ENCODE results near the gene USP25.

Gene USP25

DNA sequence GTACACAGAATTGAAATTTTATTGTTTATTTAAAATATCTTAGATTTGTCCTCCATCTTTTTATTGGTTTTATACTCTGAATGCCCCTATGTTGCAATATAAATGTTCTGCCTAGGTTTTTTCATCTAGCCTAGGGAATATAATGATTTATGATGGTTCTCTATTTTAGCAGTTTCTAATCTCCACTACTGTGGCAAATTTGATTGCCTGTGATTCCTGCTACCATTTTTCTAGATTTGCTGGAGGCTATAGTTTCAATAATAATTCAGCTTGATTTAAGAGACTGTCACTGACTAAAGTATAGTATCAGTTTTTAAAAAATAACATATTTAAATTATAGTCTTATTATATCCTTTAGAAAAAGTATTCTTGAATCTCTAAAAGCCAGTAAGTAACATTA, 90.5 kb downstream of the USP25 start (continued):
- no peak for TF ChIP-seq ZNF274 (IDR thresholded peaks at IDR 0.05; ENCODE audit: low read length)
- TF ChIP-seq ZNF274 (tag by site-specific recombination; IDR thresholded peaks at IDR 0.05; ENCODE audit: borderline replicate concordance), result no peak

DNA sequence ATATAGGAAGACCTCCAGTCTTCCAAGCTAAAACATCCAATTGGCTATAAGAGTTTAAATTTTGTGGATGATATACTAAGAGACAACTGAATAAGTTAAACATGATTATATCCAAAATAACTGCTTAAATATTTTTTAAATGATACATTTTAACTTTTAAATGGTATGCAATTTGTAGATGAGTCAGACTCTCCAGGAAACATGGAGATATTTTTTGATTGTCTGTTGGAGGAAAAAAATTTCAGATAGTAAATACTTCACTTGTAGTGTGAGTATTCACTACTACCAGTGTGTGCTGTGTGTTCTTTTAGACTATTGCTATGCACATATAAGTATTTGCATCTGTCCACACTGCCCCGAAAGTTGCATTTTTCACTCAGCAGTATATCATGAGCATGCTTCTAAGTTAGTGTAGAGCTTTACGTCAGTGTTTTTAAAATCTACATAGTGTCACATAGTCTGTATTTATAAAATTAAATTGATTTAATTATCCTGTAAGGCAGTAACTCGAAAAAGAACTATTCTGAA, 91.1 kb downstream of the USP25 start:
- ChIA-PET CTCF (interaction anchor here (0.6 to 1.2 kb wide), 3 partner anchors 10 to 512 kb away, joined by 3 read pairs; no protein-coding TSS in a partner anchor), POLR2A (no interaction called here)
- peaks cover 15 to 31% of the 10 kb centered on the region in 2 experiments for H3K36me3 ChIP-seq (ENCODE audit: control insufficient read depth in 2 of 2, insufficient read depth in 1 of 2, low read length in 2 of 2)
- TF ChIP-seq ZNF585B (tag by site-specific recombination; IDR thresholded peaks at IDR 0.05), result no peak
- TF ChIP-seq HOXC10 (CRISPR knock-in tag; IDR thresholded peaks at IDR 0.05), result no peak
- TF ChIP-seq ZNF302 (tag by site-specific recombination; IDR thresholded peaks at IDR 0.05; ENCODE audit: low read depth), result no peak
- TF ChIP-seq FEZF1 (tag by site-specific recombination; IDR thresholded peaks at IDR 0.05), result no peak
- TF ChIP-seq, protein P1, sequence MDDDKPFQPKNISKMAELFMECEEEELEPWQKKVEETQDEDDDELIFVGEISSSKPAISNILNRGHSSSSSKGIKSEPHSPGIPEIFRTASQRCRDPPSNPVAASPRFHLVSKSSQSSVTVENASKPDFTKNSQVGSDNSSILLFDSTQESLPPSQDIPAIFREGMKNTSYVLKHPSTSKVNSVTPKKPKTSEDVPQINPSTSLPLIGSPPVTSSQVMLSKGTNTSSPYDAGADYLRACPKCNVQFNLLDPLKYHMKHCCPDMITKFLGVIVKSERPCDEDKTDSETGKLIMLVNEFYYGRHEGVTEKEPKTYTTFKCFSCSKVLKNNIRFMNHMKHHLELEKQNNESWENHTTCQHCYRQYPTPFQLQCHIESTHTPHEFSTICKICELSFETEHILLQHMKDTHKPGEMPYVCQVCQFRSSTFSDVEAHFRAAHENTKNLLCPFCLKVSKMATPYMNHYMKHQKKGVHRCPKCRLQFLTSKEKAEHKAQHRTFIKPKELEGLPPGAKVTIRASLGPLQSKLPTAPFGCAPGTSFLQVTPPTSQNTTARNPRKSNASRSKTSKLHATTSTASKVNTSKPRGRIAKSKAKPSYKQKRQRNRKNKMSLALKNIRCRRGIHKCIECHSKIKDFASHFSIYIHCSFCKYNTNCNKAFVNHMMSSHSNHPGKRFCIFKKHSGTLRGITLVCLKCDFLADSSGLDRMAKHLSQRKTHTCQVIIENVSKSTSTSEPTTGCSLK (tag by site-specific recombination; IDR thresholded peaks at IDR 0.05), result no peak
- TF ChIP-seq ZBTB17 (tag by site-specific recombination; IDR thresholded peaks at IDR 0.05), result no peak
- TF ChIP-seq, protein P2, sequence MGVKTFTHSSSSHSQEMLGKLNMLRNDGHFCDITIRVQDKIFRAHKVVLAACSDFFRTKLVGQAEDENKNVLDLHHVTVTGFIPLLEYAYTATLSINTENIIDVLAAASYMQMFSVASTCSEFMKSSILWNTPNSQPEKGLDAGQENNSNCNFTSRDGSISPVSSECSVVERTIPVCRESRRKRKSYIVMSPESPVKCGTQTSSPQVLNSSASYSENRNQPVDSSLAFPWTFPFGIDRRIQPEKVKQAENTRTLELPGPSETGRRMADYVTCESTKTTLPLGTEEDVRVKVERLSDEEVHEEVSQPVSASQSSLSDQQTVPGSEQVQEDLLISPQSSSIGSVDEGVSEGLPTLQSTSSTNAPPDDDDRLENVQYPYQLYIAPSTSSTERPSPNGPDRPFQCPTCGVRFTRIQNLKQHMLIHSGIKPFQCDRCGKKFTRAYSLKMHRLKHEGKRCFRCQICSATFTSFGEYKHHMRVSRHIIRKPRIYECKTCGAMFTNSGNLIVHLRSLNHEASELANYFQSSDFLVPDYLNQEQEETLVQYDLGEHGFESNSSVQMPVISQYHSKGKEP (tag by site-specific recombination; IDR thresholded peaks at IDR 0.05), result no peak
- no peak for TF ChIP-seq ZNF544 (tag by site-specific recombination; IDR thresholded peaks at IDR 0.05)
- TF ChIP-seq, protein P3, sequence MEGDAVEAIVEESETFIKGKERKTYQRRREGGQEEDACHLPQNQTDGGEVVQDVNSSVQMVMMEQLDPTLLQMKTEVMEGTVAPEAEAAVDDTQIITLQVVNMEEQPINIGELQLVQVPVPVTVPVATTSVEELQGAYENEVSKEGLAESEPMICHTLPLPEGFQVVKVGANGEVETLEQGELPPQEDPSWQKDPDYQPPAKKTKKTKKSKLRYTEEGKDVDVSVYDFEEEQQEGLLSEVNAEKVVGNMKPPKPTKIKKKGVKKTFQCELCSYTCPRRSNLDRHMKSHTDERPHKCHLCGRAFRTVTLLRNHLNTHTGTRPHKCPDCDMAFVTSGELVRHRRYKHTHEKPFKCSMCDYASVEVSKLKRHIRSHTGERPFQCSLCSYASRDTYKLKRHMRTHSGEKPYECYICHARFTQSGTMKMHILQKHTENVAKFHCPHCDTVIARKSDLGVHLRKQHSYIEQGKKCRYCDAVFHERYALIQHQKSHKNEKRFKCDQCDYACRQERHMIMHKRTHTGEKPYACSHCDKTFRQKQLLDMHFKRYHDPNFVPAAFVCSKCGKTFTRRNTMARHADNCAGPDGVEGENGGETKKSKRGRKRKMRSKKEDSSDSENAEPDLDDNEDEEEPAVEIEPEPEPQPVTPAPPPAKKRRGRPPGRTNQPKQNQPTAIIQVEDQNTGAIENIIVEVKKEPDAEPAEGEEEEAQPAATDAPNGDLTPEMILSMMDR (tag by site-specific recombination; IDR thresholded peaks at IDR 0.05), result no peak
- TF ChIP-seq, protein P4, sequence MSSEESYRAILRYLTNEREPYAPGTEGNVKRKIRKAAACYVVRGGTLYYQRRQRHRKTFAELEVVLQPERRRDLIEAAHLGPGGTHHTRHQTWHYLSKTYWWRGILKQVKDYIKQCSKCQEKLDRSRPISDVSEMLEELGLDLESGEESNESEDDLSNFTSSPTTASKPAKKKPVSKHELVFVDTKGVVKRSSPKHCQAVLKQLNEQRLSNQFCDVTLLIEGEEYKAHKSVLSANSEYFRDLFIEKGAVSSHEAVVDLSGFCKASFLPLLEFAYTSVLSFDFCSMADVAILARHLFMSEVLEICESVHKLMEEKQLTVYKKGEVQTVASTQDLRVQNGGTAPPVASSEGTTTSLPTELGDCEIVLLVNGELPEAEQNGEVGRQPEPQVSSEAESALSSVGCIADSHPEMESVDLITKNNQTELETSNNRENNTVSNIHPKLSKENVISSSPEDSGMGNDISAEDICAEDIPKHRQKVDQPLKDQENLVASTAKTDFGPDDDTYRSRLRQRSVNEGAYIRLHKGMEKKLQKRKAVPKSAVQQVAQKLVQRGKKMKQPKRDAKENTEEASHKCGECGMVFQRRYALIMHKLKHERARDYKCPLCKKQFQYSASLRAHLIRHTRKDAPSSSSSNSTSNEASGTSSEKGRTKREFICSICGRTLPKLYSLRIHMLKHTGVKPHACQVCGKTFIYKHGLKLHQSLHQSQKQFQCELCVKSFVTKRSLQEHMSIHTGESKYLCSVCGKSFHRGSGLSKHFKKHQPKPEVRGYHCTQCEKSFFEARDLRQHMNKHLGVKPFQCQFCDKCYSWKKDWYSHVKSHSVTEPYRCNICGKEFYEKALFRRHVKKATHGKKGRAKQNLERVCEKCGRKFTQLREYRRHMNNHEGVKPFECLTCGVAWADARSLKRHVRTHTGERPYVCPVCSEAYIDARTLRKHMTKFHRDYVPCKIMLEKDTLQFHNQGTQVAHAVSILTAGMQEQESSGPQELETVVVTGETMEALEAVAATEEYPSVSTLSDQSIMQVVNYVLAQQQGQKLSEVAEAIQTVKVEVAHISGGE (tag by site-specific recombination; conservative IDR thresholded peaks at IDR 0.05; ENCODE audit: low read depth), result no peak
- no peak for TF ChIP-seq ZNF174 (tag by site-specific recombination; IDR thresholded peaks at IDR 0.05)
- no peak for TF ChIP-seq ZNF677 (tag by site-specific recombination; IDR thresholded peaks at IDR 0.05)
- TF ChIP-seq, protein P5, sequence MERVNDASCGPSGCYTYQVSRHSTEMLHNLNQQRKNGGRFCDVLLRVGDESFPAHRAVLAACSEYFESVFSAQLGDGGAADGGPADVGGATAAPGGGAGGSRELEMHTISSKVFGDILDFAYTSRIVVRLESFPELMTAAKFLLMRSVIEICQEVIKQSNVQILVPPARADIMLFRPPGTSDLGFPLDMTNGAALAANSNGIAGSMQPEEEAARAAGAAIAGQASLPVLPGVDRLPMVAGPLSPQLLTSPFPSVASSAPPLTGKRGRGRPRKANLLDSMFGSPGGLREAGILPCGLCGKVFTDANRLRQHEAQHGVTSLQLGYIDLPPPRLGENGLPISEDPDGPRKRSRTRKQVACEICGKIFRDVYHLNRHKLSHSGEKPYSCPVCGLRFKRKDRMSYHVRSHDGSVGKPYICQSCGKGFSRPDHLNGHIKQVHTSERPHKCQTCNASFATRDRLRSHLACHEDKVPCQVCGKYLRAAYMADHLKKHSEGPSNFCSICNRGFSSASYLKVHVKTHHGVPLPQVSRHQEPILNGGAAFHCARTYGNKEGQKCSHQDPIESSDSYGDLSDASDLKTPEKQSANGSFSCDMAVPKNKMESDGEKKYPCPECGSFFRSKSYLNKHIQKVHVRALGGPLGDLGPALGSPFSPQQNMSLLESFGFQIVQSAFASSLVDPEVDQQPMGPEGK (tag by site-specific recombination; IDR thresholded peaks at IDR 0.05), result no peak
- no peak for TF ChIP-seq ZNF548 (tag by site-specific recombination; IDR thresholded peaks at IDR 0.05)
- TF ChIP-seq, protein P6, sequence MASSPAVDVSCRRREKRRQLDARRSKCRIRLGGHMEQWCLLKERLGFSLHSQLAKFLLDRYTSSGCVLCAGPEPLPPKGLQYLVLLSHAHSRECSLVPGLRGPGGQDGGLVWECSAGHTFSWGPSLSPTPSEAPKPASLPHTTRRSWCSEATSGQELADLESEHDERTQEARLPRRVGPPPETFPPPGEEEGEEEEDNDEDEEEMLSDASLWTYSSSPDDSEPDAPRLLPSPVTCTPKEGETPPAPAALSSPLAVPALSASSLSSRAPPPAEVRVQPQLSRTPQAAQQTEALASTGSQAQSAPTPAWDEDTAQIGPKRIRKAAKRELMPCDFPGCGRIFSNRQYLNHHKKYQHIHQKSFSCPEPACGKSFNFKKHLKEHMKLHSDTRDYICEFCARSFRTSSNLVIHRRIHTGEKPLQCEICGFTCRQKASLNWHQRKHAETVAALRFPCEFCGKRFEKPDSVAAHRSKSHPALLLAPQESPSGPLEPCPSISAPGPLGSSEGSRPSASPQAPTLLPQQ (tag by site-specific recombination; IDR thresholded peaks at IDR 0.05), result no peak
- TF ChIP-seq, protein P7, sequence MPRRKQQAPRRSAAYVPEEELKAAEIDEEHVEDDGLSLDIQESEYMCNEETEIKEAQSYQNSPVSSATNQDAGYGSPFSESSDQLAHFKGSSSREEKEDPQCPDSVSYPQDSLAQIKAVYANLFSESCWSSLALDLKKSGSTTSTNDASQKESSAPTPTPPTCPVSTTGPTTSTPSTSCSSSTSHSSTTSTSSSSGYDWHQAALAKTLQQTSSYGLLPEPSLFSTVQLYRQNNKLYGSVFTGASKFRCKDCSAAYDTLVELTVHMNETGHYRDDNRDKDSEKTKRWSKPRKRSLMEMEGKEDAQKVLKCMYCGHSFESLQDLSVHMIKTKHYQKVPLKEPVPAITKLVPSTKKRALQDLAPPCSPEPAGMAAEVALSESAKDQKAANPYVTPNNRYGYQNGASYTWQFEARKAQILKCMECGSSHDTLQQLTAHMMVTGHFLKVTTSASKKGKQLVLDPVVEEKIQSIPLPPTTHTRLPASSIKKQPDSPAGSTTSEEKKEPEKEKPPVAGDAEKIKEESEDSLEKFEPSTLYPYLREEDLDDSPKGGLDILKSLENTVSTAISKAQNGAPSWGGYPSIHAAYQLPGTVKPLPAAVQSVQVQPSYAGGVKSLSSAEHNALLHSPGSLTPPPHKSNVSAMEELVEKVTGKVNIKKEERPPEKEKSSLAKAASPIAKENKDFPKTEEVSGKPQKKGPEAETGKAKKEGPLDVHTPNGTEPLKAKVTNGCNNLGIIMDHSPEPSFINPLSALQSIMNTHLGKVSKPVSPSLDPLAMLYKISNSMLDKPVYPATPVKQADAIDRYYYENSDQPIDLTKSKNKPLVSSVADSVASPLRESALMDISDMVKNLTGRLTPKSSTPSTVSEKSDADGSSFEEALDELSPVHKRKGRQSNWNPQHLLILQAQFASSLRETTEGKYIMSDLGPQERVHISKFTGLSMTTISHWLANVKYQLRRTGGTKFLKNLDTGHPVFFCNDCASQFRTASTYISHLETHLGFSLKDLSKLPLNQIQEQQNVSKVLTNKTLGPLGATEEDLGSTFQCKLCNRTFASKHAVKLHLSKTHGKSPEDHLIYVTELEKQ (tag by site-specific recombination; IDR thresholded peaks at IDR 0.05; ENCODE audit: borderline replicate concordance), result no peak
- no peak for TF ChIP-seq ZNF140 (tag by site-specific recombination; IDR thresholded peaks at IDR 0.05)
- no peak for TF ChIP-seq ZFP37 (tag by site-specific recombination; IDR thresholded peaks at IDR 0.05)

More for the DNA sequence above, 91.1 kb downstream of the USP25 start:
- no peak overlapping the region for H3K27ac ChIP-seq (ENCODE audit: extremely low read depth, low read depth, low read length)
- H3K9me3 ChIP-seq (ENCODE audit: control insufficient read depth, insufficient read depth, low read depth, low read length), result no peaks in the 10 kb centered on the region
- H3K4me3 ChIP-seq (ENCODE audit: low read depth, low read length), result no peak overlapping the region
- H3K4me1 ChIP-seq (ENCODE audit: control insufficient read depth, insufficient read depth, low read length), result no peaks in the 10 kb centered on the region

Measured in HEK293 (cell line).